ENCODE results near the gene STARD5. TPM values are rescaled to one million over a fixed set of nuclear protein-coding genes. Genes with fewer than 3 reads are reported as not detected.
A peak's percentile ranks its signal among the peaks of the same experiment; 100 is the strongest.

Gene STARD5
- total RNA-seq, 2 donors from 2014 or later: 2.2 to 3.0 TPM

GRCh38 chr15:81275711-81276392, 48.1 kb downstream of the STARD5 start:
- H3K9me3 ChIP-seq: peaks cover 0 to 9% of the 10 kb centered on the region in 2 donors
- no peak for TF ChIP-seq CTCF (IDR thresholded peaks at IDR 0.05)
- no peaks in the 10 kb centered on the region for H3K36me3 ChIP-seq
- H3K27me3 ChIP-seq: no peaks in the 10 kb centered on the region
- DNase-seq (ENCODE audit: low spot score): no peak
- H3K27ac ChIP-seq: peak overlapping the region in 1 of 2 donors; percentile 54
- H3K4me3 ChIP-seq: no peak overlapping the region
- H3K4me1 ChIP-seq: peaks cover 0 to 11% of the 10 kb centered on the region in 2 donors

- Histone ChIP-seq H3K4me3 (no peak overlapping the region), H3K36me3 (no peaks in the 10 kb centered on the region), H3K27me3 (no peaks in the 10 kb centered on the region), H3K4me1 (peaks cover 0 to 11% of the 10 kb centered on the region in 2 donors), H3K27ac (peak overlapping the region in 1 of 2 donors; percentile 54), H3K9me3 (peaks cover 0 to 9% of the 10 kb centered on the region in 2 donors)
- peak; percentile 73 to 82 for TF ChIP-seq CTCF (IDR thresholded peaks at IDR 0.05)
- DNase-seq (ENCODE audit: low spot score): peak; percentile 81
Observed at GRCh38 chr15:81274931-81275707, 48.8 kb downstream of the STARD5 start.

GRCh38 chr15:81274255-81274654, 49.7 kb downstream of the STARD5 start:
- TF ChIP-seq CTCF (IDR thresholded peaks at IDR 0.05): no peak
- Histone ChIP-seq H3K9me3 (peaks cover 0 to 9% of the 10 kb centered on the region in 2 donors), H3K4me3 (no peak overlapping the region), H3K36me3 (no peaks in the 10 kb centered on the region), H3K27ac (no peak overlapping the region), H3K4me1 (peaks cover 0 to 11% of the 10 kb centered on the region in 2 donors), H3K27me3 (no peaks in the 10 kb centered on the region)
- no peak for DNase-seq (ENCODE audit: low spot score)

GRCh38 chr15:81273855-81274254, 50.1 kb downstream of the STARD5 start:
- no peak overlapping the region for H3K27ac ChIP-seq
- no peak overlapping the region for H3K4me3 ChIP-seq
- H3K9me3 ChIP-seq: peaks cover 0 to 9% of the 10 kb centered on the region in 2 donors
- no peak for TF ChIP-seq CTCF (IDR thresholded peaks at IDR 0.05)
- DNase-seq (ENCODE audit: low spot score): no peak
- H3K27me3 ChIP-seq: no peaks in the 10 kb centered on the region
- peaks cover 0 to 11% of the 10 kb centered on the region in 2 donors for H3K4me1 ChIP-seq
- H3K36me3 ChIP-seq: no peaks in the 10 kb centered on the region

GRCh38 chr15:81273200-81273599, 50.7 kb downstream of the STARD5 start:
- Histone ChIP-seq H3K27ac (no peak overlapping the region), H3K4me3 (no peak overlapping the region), H3K9me3 (peaks cover 0 to 9% of the 10 kb centered on the region in 2 donors), H3K4me1 (peaks cover 0 to 11% of the 10 kb centered on the region in 2 donors), H3K36me3 (no peaks in the 10 kb centered on the region), H3K27me3 (no peaks in the 10 kb centered on the region)
- TF ChIP-seq CTCF (IDR thresholded peaks at IDR 0.05): no peak
- DNase-seq (ENCODE audit: low spot score): no peak

Measured in right atrium auricular region (tissue), 2 donors.